ENCODE data around the gene SMG9.

GRCh38 chr19:43688059-43688701 is 66.6 kb downstream of the SMG9 start:
- TF ChIP-seq CTCF (IDR thresholded peaks at IDR 0.05; ENCODE audit: low read depth, low read length, poor library complexity, severe bottlenecking) (no peak), EZH2phosphoT487 (IDR thresholded peaks at IDR 0.05; ENCODE audit: borderline replicate concordance, low read length) (no peak)
